H1 (cell line): ENCODE results near the gene KRT10. TPM values are rescaled to one million over a fixed set of nuclear protein-coding genes. Genes with fewer than 3 reads are reported as not detected.

ENCODE experiments used
- CHD7 ChIP-seq: fragments of 300-600 bp; sonication (generic); IDR thresholded peaks from 2 replicates; pipeline ENCODE4 v1.7.1; 2012; ENCODE audit warnings: low read length, moderate library complexity, mild to moderate bottlenecking, inconsistent platforms; ENCODE audit not compliant: insufficient replicate concordance
- CTCF ChIP-seq, 3 experiments: IDR thresholded peaks; 1 replicate in 2 of 3; 2 replicates in 1 of 3; pipeline versions ENCODE4 v1.5.1 to v1.6.1; 2011; ENCODE audit warnings: low read length in 3 of 3, mild to moderate bottlenecking in 3 of 3, inconsistent platforms in 2 of 3, low read depth in 1 of 3, moderate library complexity in 1 of 3; ENCODE audit not compliant: insufficient read depth in 1 of 3; ENCODE audit errors: control extremely low read depth in 1 of 3
- RAD21 ChIP-seq, 2 experiments: IDR thresholded peaks in 1 of 2; conservative IDR thresholded peaks in 1 of 2; 2 replicates each; pipeline ENCODE4 v1.6.1; 2011; ENCODE audit warnings: low read depth in 2 of 2, low read length in 2 of 2, improper control_type of control experiment in 1 of 2, inconsistent platforms in 1 of 2, mild to moderate bottlenecking in 1 of 2, moderate library complexity in 1 of 2
- YY1 ChIP-seq: IDR thresholded peaks from 2 replicates; pipeline ENCODE4 v1.6.1; 2011; ENCODE audit warnings: low read depth, mild to moderate bottlenecking, low read length
- polyA plus RNA-seq, 7 experiments: library from polyadenylated mRNA; depleted of rRNA in 3 of 7; stranded (reverse) in 5 of 7; unstranded in 2 of 7; fragments of >200 nt in 5 of 7; fragments of 200-250 nt in 2 of 7; gene quantifications; 1 replicate in 5 of 7; 2 replicates in 1 of 7; 4 replicates in 1 of 7; pipeline versions ENCODE4 v1.2.1 to v1.2.3, GENCODE V29; 2011 to 2013; ENCODE audit warnings: missing spikeins in 2 of 7, mixed read lengths in 2 of 7
- total RNA-seq: library from RNA; stranded (reverse); fragmentation: NEBNext Ultra II Directional; extraction: Animal tissue kit (Norgen Biotek cat#: 25700); gene quantifications from 2 replicates; pipeline ENCODE4 v1.2.1, GENCODE V29; 2021

Gene KRT10
- total and polyA plus RNA-seq, 2 of the 8 experiments (the other 6 are each of a cell fraction or from before 2014, with no cell fraction given) = 3.5 to 39.4 TPM

GRCh38 chr17:40796846-40797245 is 25.6 kb downstream of the KRT10 start (continued):
- TF ChIP-seq CHD7 = no peak
- peak in 2 of 3 experiments; percentile 0 to 23; a peak in 2 of 4 replicates for TF ChIP-seq CTCF (IDR thresholded peaks at IDR 0.05; ENCODE audit: control extremely low read depth in 1 of 3, insufficient read depth in 1 of 3, low read depth in 1 of 3, low read length in 3 of 3)
- TF ChIP-seq RAD21 (IDR thresholded peaks at IDR 0.05 in 1 of 2, conservative IDR thresholded peaks at IDR 0.05 in 1 of 2; ENCODE audit: low read depth in 2 of 2, low read length in 2 of 2) = peak in 1 of 2 experiments; percentile 25; a peak in 2 of 4 replicates
- TF ChIP-seq YY1 = no peak
